Cardiac muscle cell (in vitro differentiated cells and primary cell): ENCODE measurements around the gene PPP2R2C. TPM values are rescaled to one million over a fixed set of nuclear protein-coding genes. Genes with fewer than 3 reads are reported as not detected.

Experiments used
- DNase-seq, 2 donors: peaks; one replicate each; pipeline versions ENCODE4 v3.0.0 to v3.0.0-alpha.2; 2010 to 2017; ENCODE audit warnings: low read depth in 1 of 2, low spot score in 1 of 2
- H3K27ac ChIP-seq: fragments of 200-600 bp; sonication (generic); 2 replicates; pipeline ENCODE4 v1.5.1; 2016
- H3K27me3 ChIP-seq: fragments of 200-600 bp; sonication (generic); 2 replicates; pipeline ENCODE4 v1.6.0; 2016; ENCODE audit warnings: control low read depth
- H3K36me3 ChIP-seq: fragments of 200-600 bp; sonication (generic); 2 replicates; pipeline ENCODE4 v1.5.1; 2016; ENCODE audit warnings: control low read depth
- H3K4me1 ChIP-seq: fragments of 200-600 bp; sonication (generic); 2 replicates; pipeline ENCODE4 v1.8.1; 2017; ENCODE audit warnings: low read depth, mild to moderate bottlenecking, mixed run types
- H3K4me3 ChIP-seq: fragments of 200-600 bp; sonication (generic); 2 replicates; pipeline ENCODE4 v1.5.1; 2016; ENCODE audit warnings: mild to moderate bottlenecking
- H3K9me3 ChIP-seq: fragments of 200-600 bp; sonication (generic); 2 replicates; pipeline ENCODE4 v1.5.1; 2017; ENCODE audit warnings: low read depth, mild to moderate bottlenecking, control low read depth
- CTCF ChIP-seq: IDR thresholded peaks from 2 replicates; pipeline ENCODE4 v1.5.1; 2012; ENCODE audit warnings: low read depth, mild to moderate bottlenecking, low read length
- polyA plus RNA-seq: library from polyadenylated mRNA; unstranded; fragments of >200 nt; fragmentation: Nextera tagmentation; extraction: Ambion mirVana; gene quantifications from 2 replicates; pipeline ENCODE4 v1.2.1, GENCODE V29; 2016
- total RNA-seq: library from RNA; depleted of rRNA; stranded (reverse); fragments of >200 nt; gene quantifications from 2 replicates; pipeline ENCODE4 v1.2.3, GENCODE V29; 2016

Gene PPP2R2C
- total and polyA plus RNA-seq, 2 experiments from 2014 or later = not detected

GRCh38 chr4:6441758-6442157 lies 30.7 kb downstream of the PPP2R2C start:
- H3K27me3 ChIP-seq = no peaks in the 10 kb centered on the region
- H3K9me3 ChIP-seq = no peaks in the 10 kb centered on the region
- no peak for DNase-seq
- no peaks in the 10 kb centered on the region for H3K4me1 ChIP-seq
- TF ChIP-seq CTCF = no peak
- no peak overlapping the region for H3K4me3 ChIP-seq
- H3K36me3 ChIP-seq = no peaks in the 10 kb centered on the region
- H3K27ac ChIP-seq = no peak overlapping the region

- Histone ChIP-seq H3K36me3 (no peaks in the 10 kb centered on the region), H3K27me3 (no peaks in the 10 kb centered on the region), H3K4me1 (no peaks in the 10 kb centered on the region), H3K9me3 (no peaks in the 10 kb centered on the region), H3K27ac (no peak overlapping the region), H3K4me3 (no peak overlapping the region)
- no peak for DNase-seq
- TF ChIP-seq CTCF = no peak
These were observed 31.2 kb downstream of the PPP2R2C start for GRCh38 chr4:6441202-6441582.

GRCh38 chr4:6440506-6441201 lies 31.8 kb downstream of the PPP2R2C start:
- no peak for DNase-seq
- no peaks in the 10 kb centered on the region for H3K27me3 ChIP-seq
- H3K27ac ChIP-seq = no peak overlapping the region
- H3K9me3 ChIP-seq = no peaks in the 10 kb centered on the region
- no peaks in the 10 kb centered on the region for H3K4me1 ChIP-seq
- TF ChIP-seq CTCF = no peak
- H3K36me3 ChIP-seq = no peaks in the 10 kb centered on the region
- no peak overlapping the region for H3K4me3 ChIP-seq

GRCh38 chr4:6439120-6439762 lies 33.2 kb downstream of the PPP2R2C start:
- H3K4me1 ChIP-seq = no peaks in the 10 kb centered on the region
- no peaks in the 10 kb centered on the region for H3K36me3 ChIP-seq
- no peak overlapping the region for H3K27ac ChIP-seq
- H3K27me3 ChIP-seq = no peaks in the 10 kb centered on the region
- no peaks in the 10 kb centered on the region for H3K9me3 ChIP-seq
- no peak for DNase-seq
- H3K4me3 ChIP-seq = no peak overlapping the region
- no peak for TF ChIP-seq CTCF

GRCh38 chr4:6437826-6438238 lies 34.6 kb downstream of the PPP2R2C start:
- no peak overlapping the region for H3K4me3 ChIP-seq
- H3K4me1 ChIP-seq = no peaks in the 10 kb centered on the region
- TF ChIP-seq CTCF = no peak
- H3K27me3 ChIP-seq = no peaks in the 10 kb centered on the region
- H3K36me3 ChIP-seq = no peaks in the 10 kb centered on the region
- DNase-seq = no peak
- H3K9me3 ChIP-seq = no peaks in the 10 kb centered on the region
- H3K27ac ChIP-seq = no peak overlapping the region
